Measurements from ENCODE around the gene LYVE1. TPM values are rescaled to one million over a fixed set of nuclear protein-coding genes. Genes with fewer than 3 reads are reported as not detected.

Gene LYVE1
- total and polyA plus RNA-seq, 2 of the 13 experiments (the other 11 are each of a cell fraction or from before 2014, with no cell fraction given) = 1.2 to 1.4 TPM

GRCh38 chr11:10540915-10541560, 27.4 kb downstream of the LYVE1 start, which contains the start of gene RNF141 (continued):
- TF ChIP-seq, protein P1, sequence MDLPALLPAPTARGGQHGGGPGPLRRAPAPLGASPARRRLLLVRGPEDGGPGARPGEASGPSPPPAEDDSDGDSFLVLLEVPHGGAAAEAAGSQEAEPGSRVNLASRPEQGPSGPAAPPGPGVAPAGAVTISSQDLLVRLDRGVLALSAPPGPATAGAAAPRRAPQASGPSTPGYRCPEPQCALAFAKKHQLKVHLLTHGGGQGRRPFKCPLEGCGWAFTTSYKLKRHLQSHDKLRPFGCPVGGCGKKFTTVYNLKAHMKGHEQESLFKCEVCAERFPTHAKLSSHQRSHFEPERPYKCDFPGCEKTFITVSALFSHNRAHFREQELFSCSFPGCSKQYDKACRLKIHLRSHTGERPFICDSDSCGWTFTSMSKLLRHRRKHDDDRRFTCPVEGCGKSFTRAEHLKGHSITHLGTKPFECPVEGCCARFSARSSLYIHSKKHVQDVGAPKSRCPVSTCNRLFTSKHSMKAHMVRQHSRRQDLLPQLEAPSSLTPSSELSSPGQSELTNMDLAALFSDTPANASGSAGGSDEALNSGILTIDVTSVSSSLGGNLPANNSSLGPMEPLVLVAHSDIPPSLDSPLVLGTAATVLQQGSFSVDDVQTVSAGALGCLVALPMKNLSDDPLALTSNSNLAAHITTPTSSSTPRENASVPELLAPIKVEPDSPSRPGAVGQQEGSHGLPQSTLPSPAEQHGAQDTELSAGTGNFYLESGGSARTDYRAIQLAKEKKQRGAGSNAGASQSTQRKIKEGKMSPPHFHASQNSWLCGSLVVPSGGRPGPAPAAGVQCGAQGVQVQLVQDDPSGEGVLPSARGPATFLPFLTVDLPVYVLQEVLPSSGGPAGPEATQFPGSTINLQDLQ (CRISPR knock-in tag; IDR thresholded peaks at IDR 0.05) = no peak

- CTCF ChIA-PET (ENCODE audit: low intra/inter-chr PET ratio, low total read pairs) = no interaction called here
- Histone ChIP-seq H3K4me3 (replicated peaks in 1 of 3; ENCODE audit: insufficient read depth in 1 of 3, low read depth in 2 of 3, low read length in 3 of 3) (peak overlapping the region; percentile 83 to 93 (median 92)), H4K20me1 (ENCODE audit: insufficient read depth, low read length) (no peaks in the 10 kb centered on the region), H3K9ac (ENCODE audit: insufficient read depth, low read depth, low read length) (peak overlapping the region; percentile 89), H3K27me3 (ENCODE audit: control insufficient read depth in 1 of 2, insufficient read depth in 2 of 2, low read length in 2 of 2) (no peaks in the 10 kb centered on the region; a peak in 1 of 5 replicates), H3K4me1 (ENCODE audit: insufficient read depth, low read length) (peaks cover 18% of the 10 kb centered on the region), H2AFZ (ENCODE audit: low read length) (peak overlapping the region; percentile 31), H3K79me2 (ENCODE audit: insufficient read depth, low read length) (no peaks in the 10 kb centered on the region), H3K27ac (ENCODE audit: extremely low read length, insufficient read depth, low read length) (peak overlapping the region; percentile 85), H3K9me3 (ENCODE audit: low read length) (no peaks in the 10 kb centered on the region), H3K36me3 (replicated peaks in 1 of 2; ENCODE audit: control insufficient read depth in 1 of 2, insufficient read depth in 2 of 2, low read length in 2 of 2) (no peaks in the 10 kb centered on the region), H3K4me2 (ENCODE audit: low read depth, low read length) (peak overlapping the region; percentile 92)
- WGBS (ENCODE audit: low lambda C conversion rate) = 0% methylated on average over 17 of the region's 25 CpGs
- BruUV-seq (replicated peaks) = no TSS peak
- no peak for FAIRE-seq
- intact Hi-C loops (cut with micrococcal nuclease; ENCODE audit: unreplicated experiment) = no loop called here
- peak; percentile 30 for DNase-seq (ENCODE audit: low spot score)
- ATAC-seq = peak; percentile 83
- in situ Hi-C loops (cut with HindIII; ENCODE audit: extremely low pct_ligation_motif_present, low pct_unique_long_range_greater_than_20kb) = no loop called here
- POLR2A ChIA-PET = interaction anchor here (0.7 to 1.5 kb wide), 8 partner anchors 10 to 1227 kb away, joined by 3 to 8 read pairs (median 4); partner anchors contain the start of genes CTR9, EIF4G2, LYVE1 and ZBED5
- TF ChIP-seq GATAD2A (CRISPR knock-in tag; IDR thresholded peaks at IDR 0.05) = no peak
- TF ChIP-seq KDM2A (CRISPR knock-in tag; IDR thresholded peaks at IDR 0.05; ENCODE audit: borderline replicate concordance, low read depth) = no peak
- no peak for TF ChIP-seq HNRNPL (IDR thresholded peaks at IDR 0.05; ENCODE audit: low read depth, low read length)
- 0 out of 2 replicates have a peak, but pooled peaks have one; percentile 28 for TF ChIP-seq FOXJ3 (CRISPR knock-in tag; IDR thresholded peaks at IDR 0.05; ENCODE audit: borderline replicate concordance)
- TF ChIP-seq TSC22D2 (CRISPR knock-in tag; IDR thresholded peaks at IDR 0.05; ENCODE audit: borderline replicate concordance) = no peak
- no peak for TF ChIP-seq ZNF281 (CRISPR knock-in tag; IDR thresholded peaks at IDR 0.05; ENCODE audit: borderline replicate concordance)
- no peak for TF ChIP-seq NFIB (CRISPR knock-in tag; IDR thresholded peaks at IDR 0.05; ENCODE audit: borderline replicate concordance)
- TF ChIP-seq, protein P2, sequence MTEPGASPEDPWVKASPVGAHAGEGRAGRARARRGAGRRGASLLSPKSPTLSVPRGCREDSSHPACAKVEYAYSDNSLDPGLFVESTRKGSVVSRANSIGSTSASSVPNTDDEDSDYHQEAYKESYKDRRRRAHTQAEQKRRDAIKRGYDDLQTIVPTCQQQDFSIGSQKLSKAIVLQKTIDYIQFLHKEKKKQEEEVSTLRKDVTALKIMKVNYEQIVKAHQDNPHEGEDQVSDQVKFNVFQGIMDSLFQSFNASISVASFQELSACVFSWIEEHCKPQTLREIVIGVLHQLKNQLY (CRISPR knock-in tag; IDR thresholded peaks at IDR 0.05) = no peak
- TF ChIP-seq AKAP8 (CRISPR knock-in tag; IDR thresholded peaks at IDR 0.05) = no peak
- TF ChIP-seq, protein P3, sequence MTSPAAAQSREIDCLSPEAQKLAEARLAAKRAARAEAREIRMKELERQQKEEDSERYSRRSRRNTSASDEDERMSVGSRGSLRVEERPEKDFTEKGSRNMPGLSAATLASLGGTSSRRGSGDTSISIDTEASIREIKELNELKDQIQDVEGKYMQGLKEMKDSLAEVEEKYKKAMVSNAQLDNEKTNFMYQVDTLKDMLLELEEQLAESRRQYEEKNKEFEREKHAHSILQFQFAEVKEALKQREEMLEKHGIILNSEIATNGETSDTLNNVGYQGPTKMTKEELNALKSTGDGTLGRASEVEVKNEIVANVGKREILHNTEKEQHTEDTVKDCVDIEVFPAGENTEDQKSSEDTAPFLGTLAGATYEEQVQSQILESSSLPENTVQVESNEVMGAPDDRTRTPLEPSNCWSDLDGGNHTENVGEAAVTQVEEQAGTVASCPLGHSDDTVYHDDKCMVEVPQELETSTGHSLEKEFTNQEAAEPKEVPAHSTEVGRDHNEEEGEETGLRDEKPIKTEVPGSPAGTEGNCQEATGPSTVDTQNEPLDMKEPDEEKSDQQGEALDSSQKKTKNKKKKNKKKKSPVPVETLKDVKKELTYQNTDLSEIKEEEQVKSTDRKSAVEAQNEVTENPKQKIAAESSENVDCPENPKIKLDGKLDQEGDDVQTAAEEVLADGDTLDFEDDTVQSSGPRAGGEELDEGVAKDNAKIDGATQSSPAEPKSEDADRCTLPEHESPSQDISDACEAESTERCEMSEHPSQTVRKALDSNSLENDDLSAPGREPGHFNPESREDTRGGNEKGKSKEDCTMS (CRISPR knock-in tag; conservative IDR thresholded peaks at IDR 0.05) = no peak
- no peak for TF ChIP-seq ZMAT5 (CRISPR knock-in tag; IDR thresholded peaks at IDR 0.05; ENCODE audit: borderline replicate concordance, low read depth)
- TF ChIP-seq RXRA (CRISPR knock-in tag; IDR thresholded peaks at IDR 0.05) = no peak; the same call in 1 of the 2 replicates
Observed at GRCh38 chr11:10540546-10540914, 27.9 kb downstream of the LYVE1 start.

All from HepG2 (cell line).